IPS-NIHi11 (cell line): ENCODE results near the gene G0S2.

ENCODE experiments used
- DNase-seq: peaks from one replicate; pipeline ENCODE4 v3.0.0; 2012; ENCODE audit warnings: mixed read lengths, low spot score

G0S2 gene

DNA sequence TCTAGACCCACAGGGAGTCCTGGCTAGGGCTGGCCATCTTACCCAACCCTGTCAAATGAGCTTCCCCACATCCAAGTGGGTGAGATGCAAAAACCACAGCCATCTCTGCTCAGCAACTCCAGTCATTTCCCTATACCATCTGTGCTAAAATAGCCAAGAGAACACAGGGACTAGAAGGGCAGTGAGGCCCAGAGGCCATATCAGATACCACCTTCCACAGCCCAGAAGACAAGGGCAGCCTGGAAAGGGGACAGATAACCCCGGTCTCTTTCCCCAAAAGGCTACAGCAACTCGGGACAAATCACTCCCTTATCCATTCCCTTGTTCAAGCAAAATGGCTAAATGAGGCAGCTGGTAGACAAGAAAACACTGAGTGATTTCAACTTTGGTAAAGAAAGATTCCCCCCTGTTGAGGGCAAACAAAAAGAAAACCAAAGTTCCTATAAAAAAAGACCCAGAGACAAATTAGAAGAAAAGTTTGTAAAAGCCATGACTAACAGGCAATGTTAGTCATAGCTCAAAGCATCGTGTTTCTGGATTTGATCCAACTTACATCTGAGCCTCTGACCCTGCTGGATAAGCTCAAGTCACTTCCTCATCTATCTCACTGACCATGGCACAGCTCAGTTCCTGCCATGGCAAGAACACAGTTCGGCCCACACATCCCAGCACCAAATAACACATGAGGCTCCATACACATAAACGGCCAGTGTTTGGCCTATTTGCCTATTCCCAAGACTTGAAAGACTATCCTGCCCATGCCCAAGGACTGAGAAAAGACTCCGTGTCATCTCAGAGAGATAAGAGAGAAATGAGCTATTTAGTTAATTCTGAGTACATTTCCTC is 26.1 kb upstream of the G0S2 start:
- DNase-seq, result no peak

- DNase-seq, result no peak
These were observed 24.8 kb upstream of the G0S2 start for GRCh38 chr1:209650454-209650853.

GRCh38 chr1:209651138-209651587 is 24.0 kb upstream of the G0S2 start:
- DNase-seq, result peak; percentile 61

- DNase-seq, result no peak
These were observed 23.0 kb upstream of the G0S2 start, which contains the start of gene LAMB3 for GRCh38 chr1:209652121-209652735. LAMB3 (minus strand) TSS chr1:209652425; CDS start chr1:209650944, 1,481 bp downstream.

- peak; percentile 81 for DNase-seq
These were observed 22.3 kb upstream of the G0S2 start for GRCh38 chr1:209652873-209653401.

GRCh38 chr1:209653915-209654351 is 21.3 kb upstream of the G0S2 start:
- DNase-seq, result no peak

- no peak for DNase-seq
These were observed 19.6 kb upstream of the G0S2 start for GRCh38 chr1:209655411-209656231.

DNA sequence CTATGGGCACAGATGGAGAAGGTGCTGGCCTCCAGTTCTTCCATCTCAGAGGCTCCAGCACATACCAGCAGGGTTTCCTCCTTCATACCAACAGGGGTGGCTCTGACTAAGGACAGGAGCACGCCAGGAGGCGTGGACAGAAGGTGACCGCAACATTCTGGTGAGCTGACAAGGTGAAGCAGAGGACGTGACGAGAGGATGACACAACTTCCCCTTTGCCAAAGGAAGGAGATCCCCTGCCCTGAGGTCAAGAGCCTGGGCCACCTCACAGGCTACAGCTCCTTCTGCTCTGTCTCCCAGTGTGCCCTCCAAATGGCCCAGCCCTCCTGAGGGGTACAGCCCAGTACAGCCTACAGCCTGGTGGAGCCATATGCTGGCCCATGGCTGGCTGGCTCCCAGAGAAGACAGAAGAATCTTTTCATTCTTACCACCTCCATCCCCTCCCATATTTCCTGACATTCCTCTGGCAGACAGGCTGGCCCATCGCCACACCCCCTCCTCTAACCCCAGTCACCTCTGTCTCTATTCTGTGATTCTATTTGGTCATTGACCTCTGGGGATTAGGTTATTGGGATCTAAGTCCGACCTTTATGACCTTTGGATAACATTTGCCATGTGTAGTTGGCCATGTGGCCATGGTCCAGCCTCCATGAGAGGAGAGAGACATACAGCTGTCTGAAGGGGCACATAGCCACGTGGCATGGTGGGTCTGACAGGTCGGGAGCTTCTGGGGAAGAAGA is 17.9 kb upstream of the G0S2 start:
- DNase-seq, result no peak

GRCh38 chr1:209657918-209658317 is 17.3 kb upstream of the G0S2 start:
- no peak for DNase-seq

DNA sequence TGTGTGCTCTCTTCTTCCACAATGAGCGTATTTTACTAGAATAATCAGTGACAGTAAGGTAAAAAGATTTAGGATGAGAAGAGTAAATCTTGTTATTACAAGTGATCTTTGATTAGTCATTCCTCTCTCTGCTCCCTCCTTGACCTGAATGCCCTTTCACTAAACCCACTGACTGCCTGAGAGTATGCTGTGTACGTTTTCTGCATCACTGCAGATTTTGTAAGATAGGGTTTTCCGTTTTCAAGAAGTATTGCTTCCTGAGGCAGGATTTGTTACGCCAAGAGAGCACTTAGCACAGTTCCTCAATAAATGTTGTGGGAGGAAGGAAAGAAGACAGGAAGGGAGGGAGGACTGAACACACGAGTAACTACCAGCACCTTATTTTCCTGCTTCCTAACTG is 15.3 kb upstream of the G0S2 start:
- no peak for DNase-seq

DNA sequence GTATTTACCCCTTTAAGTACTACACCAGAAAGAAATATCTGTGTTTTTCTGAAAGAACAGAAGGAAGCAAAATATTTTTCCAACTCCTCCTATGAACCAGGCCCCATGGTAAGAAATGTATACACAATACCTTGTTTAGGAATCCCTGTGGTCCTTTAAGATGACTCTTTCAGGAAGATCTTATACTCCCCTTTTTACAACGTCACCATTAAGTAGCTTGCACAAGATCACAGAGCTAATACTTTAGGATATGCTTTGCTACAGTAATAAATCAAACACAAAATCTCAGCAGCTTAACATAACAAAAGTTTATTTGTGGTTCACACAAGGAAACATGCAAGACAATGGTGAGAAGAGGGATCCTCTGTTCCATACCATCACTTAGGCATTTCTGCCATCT is 14.1 kb upstream of the G0S2 start:
- no peak for DNase-seq

- DNase-seq, result no peak
These were observed 12.3 kb upstream of the G0S2 start for GRCh38 chr1:209662879-209663327.

DNA sequence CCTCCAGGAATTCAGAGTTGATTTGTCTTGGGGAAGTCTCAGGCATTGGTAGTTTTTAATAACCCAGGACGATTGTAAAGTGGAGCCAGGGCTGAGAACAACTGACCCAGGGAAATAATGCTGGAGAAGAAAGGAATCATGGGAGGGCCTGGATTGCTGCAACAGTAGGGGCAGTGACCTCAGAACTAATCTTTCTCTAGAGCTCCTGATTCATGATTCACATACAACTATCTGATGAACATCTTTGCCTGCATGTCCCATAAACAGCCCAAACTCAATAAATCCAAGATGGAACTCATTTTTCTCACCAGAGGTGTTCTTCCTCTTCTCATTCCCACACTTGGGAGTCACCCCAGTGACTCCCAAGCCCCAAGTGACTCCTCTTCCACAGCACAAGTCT is 8.1 kb upstream of the G0S2 start:
- no peak for DNase-seq

- DNase-seq, result no peak
These were observed 7.5 kb upstream of the G0S2 start for GRCh38 chr1:209667708-209668107.

GRCh38 chr1:209670441-209671082 is 4.7 kb upstream of the G0S2 start:
- no peak for DNase-seq

- no peak for DNase-seq
These were observed 2.2 kb upstream of the G0S2 start for GRCh38 chr1:209672705-209673630.

DNA sequence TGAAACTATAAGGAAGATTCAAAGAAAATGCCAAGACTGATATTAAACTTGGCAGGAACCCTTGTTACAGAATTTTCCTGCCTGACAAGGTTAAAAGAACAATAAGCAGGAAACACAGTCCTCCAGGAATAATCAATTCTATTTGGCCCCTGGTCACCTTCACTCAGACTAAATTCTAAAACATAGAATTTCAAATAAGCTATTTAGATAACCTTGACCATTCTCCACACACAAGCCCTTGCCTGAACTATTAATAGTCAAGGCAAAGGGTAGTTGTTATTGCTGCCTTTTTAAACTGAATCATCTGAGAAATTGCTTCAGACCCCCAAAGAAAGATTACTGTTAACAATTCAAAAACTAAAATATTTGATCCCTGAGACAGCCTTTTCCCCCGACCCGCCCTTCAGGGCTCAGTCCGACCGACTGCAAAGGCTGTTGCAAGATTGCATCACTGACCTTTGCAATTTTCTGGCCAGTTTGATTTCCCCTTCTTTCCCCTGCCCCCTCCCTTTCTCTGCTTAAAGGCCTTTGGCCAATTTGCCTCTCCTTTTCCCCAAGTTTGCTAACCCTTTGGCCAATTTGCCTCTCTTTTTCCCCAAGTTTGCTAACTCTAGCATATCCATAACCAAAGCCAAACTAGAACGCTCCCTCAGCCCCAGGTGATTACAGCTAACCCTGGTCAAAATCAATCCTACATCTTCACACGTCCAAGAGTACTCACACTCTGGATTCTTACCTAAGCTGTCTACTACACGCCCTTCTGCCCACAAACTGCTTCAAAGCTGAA is 1.4 kb upstream of the G0S2 start:
- no peak for DNase-seq

GRCh38 chr1:209675565-209676154 is 448 bp downstream of the G0S2 start:
- DNase-seq, result peak; percentile 53
